Astrocyte (in vitro differentiated cells and primary cell): ENCODE data around the gene LRRC3. TPM values are rescaled to one million over a fixed set of nuclear protein-coding genes. Genes with fewer than 3 reads are reported as not detected.

Source experiments
- DNase-seq: peaks from one replicate; pipeline ENCODE4 v3.0.0-alpha.2; 2010; ENCODE audit warnings: low read depth
- FAIRE-seq: peaks from 2 replicates; lab custom pipeline; 2011; peaks lifted over from hg19 to GRCh38; lab: Jason Lieb, UNC
- H2AFZ ChIP-seq: 2 replicates; pipeline ENCODE4 v1.6.0; 2012; ENCODE audit warnings: low read depth, low read length, inconsistent platforms
- H3K27ac ChIP-seq: 2 replicates; pipeline ENCODE4 v1.5.1; 2011; ENCODE audit warnings: low read depth, low read length, inconsistent platforms
- H3K27me3 ChIP-seq: 2 replicates; pipeline ENCODE4 v1.6.0; 2011; ENCODE audit warnings: low read length, inconsistent platforms; ENCODE audit not compliant: insufficient read depth
- H3K36me3 ChIP-seq: 2 replicates; pipeline ENCODE4 v1.5.1; 2011; ENCODE audit warnings: low read length, inconsistent platforms; ENCODE audit not compliant: insufficient read depth
- H3K4me1 ChIP-seq: 2 replicates; pipeline ENCODE4 v1.5.1; 2011; ENCODE audit warnings: low read length, inconsistent platforms; ENCODE audit not compliant: insufficient read depth
- H3K4me2 ChIP-seq: 2 replicates; pipeline ENCODE4 v1.6.0; 2012; ENCODE audit warnings: low read length, inconsistent platforms
- H3K4me3 ChIP-seq: 2 replicates; pipeline ENCODE4 v1.5.1; 2011; ENCODE audit warnings: low read depth, mild to moderate bottlenecking, low read length, inconsistent platforms; ENCODE audit not compliant: insufficient read depth
- H3K79me2 ChIP-seq: 2 replicates; pipeline ENCODE4 v1.6.0; 2012; ENCODE audit warnings: mild to moderate bottlenecking, low read length, inconsistent platforms; ENCODE audit not compliant: insufficient read depth
- H3K9ac ChIP-seq: 2 replicates; pipeline ENCODE4 v1.6.0; 2012; ENCODE audit warnings: mild to moderate bottlenecking, low read length, inconsistent platforms
- H3K9me3 ChIP-seq: 2 replicates; pipeline ENCODE4 v1.5.1; 2012; ENCODE audit warnings: low read depth, mild to moderate bottlenecking, low read length, inconsistent platforms; ENCODE audit not compliant: insufficient read depth
- H4K20me1 ChIP-seq: 2 replicates; pipeline ENCODE4 v1.6.0; 2012; ENCODE audit warnings: low read length, inconsistent platforms; ENCODE audit not compliant: insufficient read depth
- H3K27ac Mint-ChIP-seq: one replicate; pipeline ENCODE4 v1.8.0; 2021; ENCODE audit warnings: mild to moderate bottlenecking, mixed read lengths; ENCODE audit not compliant: unreplicated experiment
- H3K27me3 Mint-ChIP-seq: one replicate; pipeline ENCODE4 v1.8.0; 2021; ENCODE audit warnings: low read depth, mixed read lengths; ENCODE audit not compliant: unreplicated experiment
- H3K36me3 Mint-ChIP-seq: one replicate; pipeline ENCODE4 v1.8.0; 2021; ENCODE audit warnings: low read depth, mixed read lengths; ENCODE audit not compliant: unreplicated experiment
- H3K4me1 Mint-ChIP-seq: one replicate; pipeline ENCODE4 v1.8.0; 2021; ENCODE audit warnings: low read depth, mixed read lengths; ENCODE audit not compliant: unreplicated experiment
- H3K4me3 Mint-ChIP-seq: one replicate; pipeline ENCODE4 v1.8.0; 2021; ENCODE audit warnings: mild to moderate bottlenecking, moderate library complexity, mixed read lengths; ENCODE audit not compliant: unreplicated experiment
- H3K9me3 Mint-ChIP-seq: one replicate; pipeline ENCODE4 v1.8.0; 2021; ENCODE audit warnings: mild to moderate bottlenecking, mixed read lengths; ENCODE audit not compliant: unreplicated experiment
- CTCF ChIP-seq: IDR thresholded peaks from 2 replicates; pipeline ENCODE4 v1.5.1; 2011; ENCODE audit warnings: low read depth, mild to moderate bottlenecking, inconsistent platforms, low read length, moderate library complexity; ENCODE audit not compliant: insufficient read depth
- EZH2 ChIP-seq: IDR thresholded peaks from 2 replicates; pipeline ENCODE4 v1.6.1; 2012; ENCODE audit warnings: mild to moderate bottlenecking, low read length, inconsistent platforms; ENCODE audit not compliant: insufficient read depth
- total RNA-seq: library from RNA; stranded (reverse); gene quantifications from 2 replicates; pipeline ENCODE4 v1.2.1, GENCODE V29; 2021

Gene LRRC3
- total RNA-seq, 1 donor from 2014 or later = 5.2 TPM

GRCh38 chr21:44436958-44437357 lies 18.4 kb upstream of the LRRC3 start:
- Histone ChIP-seq H3K4me3 (no peak overlapping the region), H3K27ac (no peak overlapping the region), H2AFZ (no peak overlapping the region), H3K9me3 (no peaks in the 10 kb centered on the region), H3K9ac (no peak overlapping the region), H3K27me3 (no peaks in the 10 kb centered on the region), H3K4me1 (no peaks in the 10 kb centered on the region), H3K79me2 (no peaks in the 10 kb centered on the region), H3K4me2 (no peak overlapping the region), H3K36me3 (no peaks in the 10 kb centered on the region), H4K20me1 (no peaks in the 10 kb centered on the region)
- no peaks in the 10 kb centered on the region for H3K4me1 Mint-ChIP-seq
- H3K4me3 Mint-ChIP-seq = no peak overlapping the region
- no peak overlapping the region for H3K27ac Mint-ChIP-seq
- TF ChIP-seq CTCF = no peak
- no peak for TF ChIP-seq EZH2
- H3K9me3 Mint-ChIP-seq = peaks cover 2% of the 10 kb centered on the region
- H3K36me3 Mint-ChIP-seq = peaks cover 2% of the 10 kb centered on the region
- FAIRE-seq (no peak), DNase-seq (no peak)
- H3K27me3 Mint-ChIP-seq = peaks cover 34% of the 10 kb centered on the region

- Histone ChIP-seq H4K20me1 (no peaks in the 10 kb centered on the region), H3K79me2 (no peaks in the 10 kb centered on the region), H3K4me3 (no peak overlapping the region), H3K27ac (no peak overlapping the region), H3K9me3 (no peaks in the 10 kb centered on the region), H3K27me3 (no peaks in the 10 kb centered on the region), H3K4me1 (no peaks in the 10 kb centered on the region), H3K9ac (no peak overlapping the region), H2AFZ (no peak overlapping the region), H3K36me3 (no peaks in the 10 kb centered on the region), H3K4me2 (no peak overlapping the region)
- no peak for FAIRE-seq
- no peak overlapping the region for H3K27ac Mint-ChIP-seq
- H3K4me3 Mint-ChIP-seq = no peak overlapping the region
- no peaks in the 10 kb centered on the region for H3K9me3 Mint-ChIP-seq
- H3K4me1 Mint-ChIP-seq = no peaks in the 10 kb centered on the region
- peaks cover 31% of the 10 kb centered on the region for H3K27me3 Mint-ChIP-seq
- peaks cover 2% of the 10 kb centered on the region for H3K36me3 Mint-ChIP-seq
- TF ChIP-seq CTCF = no peak
- TF ChIP-seq EZH2 = no peak
- no peak for DNase-seq
These were observed 18.0 kb upstream of the LRRC3 start for GRCh38 chr21:44437371-44437695.

- no peak overlapping the region for H3K9ac ChIP-seq
- DNase-seq (no peak), FAIRE-seq (no peak)
- no peaks in the 10 kb centered on the region for H3K9me3 ChIP-seq
- no peaks in the 10 kb centered on the region for H3K9me3 Mint-ChIP-seq
- no peaks in the 10 kb centered on the region for H3K4me1 ChIP-seq
- no peak overlapping the region for H3K27ac ChIP-seq
- TF ChIP-seq CTCF (no peak), EZH2 (no peak)
- H3K36me3 Mint-ChIP-seq = peaks cover 2% of the 10 kb centered on the region
- H2AFZ ChIP-seq = no peak overlapping the region
- peaks cover 30% of the 10 kb centered on the region for H3K27me3 Mint-ChIP-seq
- no peaks in the 10 kb centered on the region for H3K4me1 Mint-ChIP-seq
- no peak overlapping the region for H3K4me2 ChIP-seq
- no peaks in the 10 kb centered on the region for H4K20me1 ChIP-seq
- H3K36me3 ChIP-seq = no peaks in the 10 kb centered on the region
- H3K4me3 ChIP-seq = no peak overlapping the region
- H3K4me3 Mint-ChIP-seq = no peak overlapping the region
- H3K27me3 ChIP-seq = no peaks in the 10 kb centered on the region
- no peaks in the 10 kb centered on the region for H3K79me2 ChIP-seq
- no peak overlapping the region for H3K27ac Mint-ChIP-seq
These were observed 17.4 kb upstream of the LRRC3 start for GRCh38 chr21:44437696-44438431.
